CD4-positive, alpha-beta T cell treated with Interferon gamma for 1 hour (primary cell): Measurements from ENCODE around the gene IL4R.
"Not testable (repeated sequence)": the region's sequence is repeated elsewhere in the genome, so short reads cannot be mapped to it uniquely, and the experiment has no call there.

ENCODE experiments used
- DNase-seq: peaks from one replicate; pipeline ENCODE4 v3.0.0-alpha.2; 2020

The IL4R gene

GRCh38 chr16:27313422-27314160 is at the start of gene IL4R:
TSS of gene IL4R (plus strand) at chr16:27313974. CDS start at chr16:27340204, 26,230 bp downstream.
- DNase-seq: peak; percentile 65

- no peak for DNase-seq
Measured at GRCh38 chr16:27264151-27264550, 49.6 kb upstream of the IL4R start.

GRCh38 chr16:27265982-27266381 is 47.8 kb upstream of the IL4R start:
- DNase-seq: no peak

GRCh38 chr16:27267037-27267677 is 46.6 kb upstream of the IL4R start:
- no peak for DNase-seq

GRCh38 chr16:27268376-27269299 is 45.1 kb upstream of the IL4R start, which contains the start of gene NSMCE1:
TSS of gene NSMCE1 (minus strand) at chr16:27268772. CDS start at chr16:27257570, 11,202 bp downstream.
- peak; percentile 95 for DNase-seq

- DNase-seq: no peak
Measured at GRCh38 chr16:27269300-27270150, 44.2 kb upstream of the IL4R start.

- no peak for DNase-seq
Measured at GRCh38 chr16:27270349-27270748, 43.4 kb upstream of the IL4R start.

- DNase-seq: no peak
Measured at GRCh38 chr16:27272076-27272475, 41.7 kb upstream of the IL4R start.

GRCh38 chr16:27272697-27273096 is 41.1 kb upstream of the IL4R start:
- DNase-seq: not testable (repeated sequence)

GRCh38 chr16:27273330-27273669 is 40.5 kb upstream of the IL4R start:
- no peak for DNase-seq

GRCh38 chr16:27273670-27274423 is 39.9 kb upstream of the IL4R start:
- DNase-seq: no peak

- not testable (repeated sequence) for DNase-seq
Measured at GRCh38 chr16:27274424-27274874, 39.3 kb upstream of the IL4R start.

- no peak for DNase-seq
Measured at GRCh38 chr16:27275394-27275793, 38.4 kb upstream of the IL4R start.

- DNase-seq: no peak
Measured at GRCh38 chr16:27281243-27281642, 32.5 kb upstream of the IL4R start.

- no peak for DNase-seq
Measured at GRCh38 chr16:27284865-27285675, 28.7 kb upstream of the IL4R start.

GRCh38 chr16:27285676-27286196 is 28.0 kb upstream of the IL4R start:
- peak; percentile 26 for DNase-seq

GRCh38 chr16:27286451-27286850 is 27.3 kb upstream of the IL4R start:
- DNase-seq: no peak

GRCh38 chr16:27287051-27287811 is 26.5 kb upstream of the IL4R start:
- no peak for DNase-seq

- DNase-seq: no peak
Measured at GRCh38 chr16:27287887-27288286, 25.9 kb upstream of the IL4R start.

GRCh38 chr16:27288313-27288712 is 25.5 kb upstream of the IL4R start:
- DNase-seq: not testable (repeated sequence)
